Measurements from ENCODE around the gene DCUN1D1. TPM values are rescaled to one million over a fixed set of nuclear protein-coding genes. Genes with fewer than 3 reads are reported as not detected.

DCUN1D1 gene
- total and polyA plus RNA-seq, 4 donors, result 29.1 to 78.8 (median 44.2) TPM

DNA sequence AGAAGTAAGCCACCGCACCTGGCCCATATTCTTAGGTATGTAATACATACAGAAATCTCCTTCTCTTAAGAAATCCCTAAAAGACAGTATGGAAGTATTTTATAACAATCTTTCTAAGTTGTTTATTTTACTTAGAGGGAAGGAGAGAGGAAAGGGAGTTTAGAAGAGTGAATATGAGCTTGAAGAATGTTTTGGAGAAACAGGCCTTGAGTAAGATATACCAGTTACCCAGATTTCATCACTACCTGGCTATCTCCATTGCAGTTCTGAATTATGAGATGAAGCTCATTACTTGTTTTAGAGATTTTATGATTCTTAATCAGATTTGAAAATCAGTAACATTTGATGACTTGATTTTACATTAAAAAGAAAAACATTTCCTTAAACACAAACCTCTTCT is 71.9 kb downstream of the DCUN1D1 start:
- no peak overlapping the region for H3K27ac ChIP-seq (ENCODE audit: low read depth, low read length)
- H3K36me3 ChIP-seq (ENCODE audit: control insufficient read depth, insufficient read depth, low read length), result peaks cover 12% of the 10 kb centered on the region
- H3K4me3 ChIP-seq (ENCODE audit: low read depth, low read length), result no peak overlapping the region
- H3K27me3 ChIP-seq (ENCODE audit: control insufficient read depth, insufficient read depth, low read length), result no peaks in the 10 kb centered on the region
- H3K9me3 ChIP-seq (ENCODE audit: control insufficient read depth, insufficient read depth, low read length), result no peaks in the 10 kb centered on the region
- no peaks in the 10 kb centered on the region for H3K4me1 ChIP-seq (ENCODE audit: control insufficient read depth, insufficient read depth, low read length)
- no CpG with 5 or more reads among the region's 1 CpG for WGBS (ENCODE audit: insufficient coverage)
- no peak for DNase-seq (ENCODE audit: low read depth in 4 of 6, low spot score in 6 of 6)

DNA sequence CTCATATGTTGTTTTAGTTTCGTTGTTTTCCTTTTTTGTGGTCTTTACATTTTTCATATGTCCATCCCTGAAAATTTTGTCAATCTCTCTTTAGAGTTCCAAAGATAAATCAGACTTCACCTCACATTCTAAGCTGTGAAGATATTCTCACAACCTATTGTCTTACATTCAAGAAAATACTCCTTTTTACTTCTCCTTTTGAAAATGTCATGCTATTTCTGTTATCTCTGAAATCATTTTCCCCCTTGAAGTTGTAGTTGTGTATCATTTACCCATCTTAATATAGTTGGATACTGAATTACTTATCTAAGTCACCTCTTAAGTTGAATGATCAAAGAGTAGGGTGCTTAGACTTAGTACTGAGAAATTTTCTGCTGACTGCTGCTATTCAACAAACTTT is 74.3 kb downstream of the DCUN1D1 start:
- H3K27me3 ChIP-seq (ENCODE audit: control insufficient read depth, insufficient read depth, low read length), result no peaks in the 10 kb centered on the region
- peaks cover 12% of the 10 kb centered on the region for H3K36me3 ChIP-seq (ENCODE audit: control insufficient read depth, insufficient read depth, low read length)
- WGBS (ENCODE audit: insufficient coverage), result no CpG with 5 or more reads among the region's 1 CpG
- DNase-seq (ENCODE audit: low read depth in 4 of 6, low spot score in 6 of 6), result no peak
- H3K27ac ChIP-seq (ENCODE audit: low read depth, low read length), result no peak overlapping the region
- H3K4me3 ChIP-seq (ENCODE audit: low read depth, low read length), result no peak overlapping the region
- H3K9me3 ChIP-seq (ENCODE audit: control insufficient read depth, insufficient read depth, low read length), result no peaks in the 10 kb centered on the region
- H3K4me1 ChIP-seq (ENCODE audit: control insufficient read depth, insufficient read depth, low read length), result no peaks in the 10 kb centered on the region

DNA sequence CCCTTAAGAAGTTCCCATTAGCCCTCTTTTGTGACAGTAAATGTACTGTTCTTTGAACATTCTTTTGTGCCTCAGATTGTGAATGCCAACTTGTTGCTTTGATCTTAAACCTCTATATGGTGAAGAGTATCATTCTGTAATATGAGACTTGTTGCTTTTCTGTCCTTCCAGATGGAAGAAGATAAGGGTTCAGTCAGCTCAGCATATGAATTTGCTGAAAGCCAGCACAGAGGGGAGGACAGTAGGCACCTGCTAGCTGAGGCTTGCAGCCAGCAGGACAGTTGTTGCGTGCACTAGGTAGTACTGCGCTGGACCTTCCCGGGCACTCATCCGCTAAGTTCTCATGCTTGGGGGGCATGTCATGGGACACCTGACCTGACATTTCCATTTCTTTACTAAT is 74.7 kb downstream of the DCUN1D1 start:
- H3K27ac ChIP-seq (ENCODE audit: low read depth, low read length), result no peak overlapping the region

DNA sequence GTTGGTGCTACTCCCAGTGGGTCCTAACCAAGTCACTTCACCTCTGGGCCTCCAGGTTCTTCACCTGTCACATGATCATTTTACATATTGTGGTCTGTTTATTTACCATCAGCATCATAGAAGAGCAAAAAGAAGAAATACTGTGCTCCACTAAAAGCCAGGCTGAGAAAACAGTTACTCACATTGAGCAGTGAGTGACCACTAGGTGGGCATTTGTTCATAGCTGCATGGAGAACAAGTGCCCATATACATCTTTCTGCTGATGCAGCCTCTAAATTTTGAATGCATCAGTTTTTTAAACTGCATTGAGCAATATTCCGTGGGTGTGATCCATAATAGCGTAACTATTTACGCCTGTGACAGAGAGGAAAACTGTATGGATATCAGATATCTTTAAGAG is 76.2 kb downstream of the DCUN1D1 start:
- DNase-seq (ENCODE audit: low read depth in 4 of 6, low spot score in 6 of 6), result no peak
- no peak overlapping the region for H3K27ac ChIP-seq (ENCODE audit: low read depth, low read length)

More for the DNA sequence above, 74.7 kb downstream of the DCUN1D1 start:
- no peak for DNase-seq (ENCODE audit: low read depth in 4 of 6, low spot score in 6 of 6)
- H3K36me3 ChIP-seq (ENCODE audit: control insufficient read depth, insufficient read depth, low read length), result peaks cover 12% of the 10 kb centered on the region
- no peaks in the 10 kb centered on the region for H3K4me1 ChIP-seq (ENCODE audit: control insufficient read depth, insufficient read depth, low read length)
- WGBS (ENCODE audit: insufficient coverage), result 95% methylated on average over 4 of the region's 4 CpGs
- H3K4me3 ChIP-seq (ENCODE audit: low read depth, low read length), result no peak overlapping the region
- H3K27me3 ChIP-seq (ENCODE audit: control insufficient read depth, insufficient read depth, low read length), result no peaks in the 10 kb centered on the region
- H3K9me3 ChIP-seq (ENCODE audit: control insufficient read depth, insufficient read depth, low read length), result no peaks in the 10 kb centered on the region

DNA sequence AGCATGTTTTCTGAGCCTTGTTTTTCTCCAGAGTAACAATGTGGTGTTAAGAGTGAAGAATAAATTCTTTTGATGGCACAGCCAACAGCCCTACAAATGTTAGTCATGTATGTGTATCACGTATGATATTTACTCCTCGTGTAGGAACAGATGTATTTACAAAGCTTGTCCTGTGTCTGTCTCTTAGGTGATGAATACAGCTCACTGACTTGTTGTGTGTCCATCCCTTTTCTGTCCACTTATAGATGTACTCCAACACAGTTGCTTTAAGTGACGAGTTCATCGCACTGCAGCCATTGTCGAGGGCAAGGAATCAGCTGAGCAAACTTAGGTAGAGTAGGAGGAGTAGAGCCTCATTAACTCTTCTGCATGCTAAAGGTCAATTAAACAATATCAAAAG is 78.1 kb downstream of the DCUN1D1 start:
- H3K4me1 ChIP-seq (ENCODE audit: control insufficient read depth, insufficient read depth, low read length), result no peaks in the 10 kb centered on the region
- 55% methylated on average over 2 of the region's 5 CpGs for WGBS (ENCODE audit: insufficient coverage)
- H3K9me3 ChIP-seq (ENCODE audit: control insufficient read depth, insufficient read depth, low read length), result no peaks in the 10 kb centered on the region
- no peak for DNase-seq (ENCODE audit: low read depth in 4 of 6, low spot score in 6 of 6)
- no peak overlapping the region for H3K4me3 ChIP-seq (ENCODE audit: low read depth, low read length)
- H3K27ac ChIP-seq (ENCODE audit: low read depth, low read length), result no peak overlapping the region
- peaks cover 11% of the 10 kb centered on the region for H3K36me3 ChIP-seq (ENCODE audit: control insufficient read depth, insufficient read depth, low read length)
- no peaks in the 10 kb centered on the region for H3K27me3 ChIP-seq (ENCODE audit: control insufficient read depth, insufficient read depth, low read length)

More for the DNA sequence above, 76.2 kb downstream of the DCUN1D1 start:
- Histone ChIP-seq H3K4me3 (ENCODE audit: low read depth, low read length) (no peak overlapping the region), H3K27me3 (ENCODE audit: control insufficient read depth, insufficient read depth, low read length) (no peaks in the 10 kb centered on the region), H3K9me3 (ENCODE audit: control insufficient read depth, insufficient read depth, low read length) (no peaks in the 10 kb centered on the region), H3K36me3 (ENCODE audit: control insufficient read depth, insufficient read depth, low read length) (peaks cover 13% of the 10 kb centered on the region), H3K4me1 (ENCODE audit: control insufficient read depth, insufficient read depth, low read length) (no peaks in the 10 kb centered on the region)
- WGBS (ENCODE audit: insufficient coverage), result no CpG with 5 or more reads among the region's 3 CpGs

DNA sequence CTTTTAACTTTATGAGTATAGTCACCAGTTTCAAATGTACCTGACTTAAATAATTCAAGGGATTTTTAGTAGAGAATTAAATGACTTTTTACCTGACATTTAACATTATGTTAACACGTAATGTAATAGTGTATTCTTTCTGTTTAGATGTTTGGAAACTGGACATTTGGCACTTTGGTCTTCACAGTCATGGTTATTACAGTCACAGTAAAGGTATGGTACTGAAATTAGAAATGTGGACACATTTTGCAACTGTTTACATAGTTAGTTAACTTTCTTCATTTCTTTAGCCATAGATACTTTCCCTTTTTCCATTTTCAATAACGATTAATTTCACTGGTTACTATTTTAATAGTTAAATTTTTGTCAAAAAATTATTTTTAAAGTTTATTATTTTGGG is 83.8 kb downstream of the DCUN1D1 start:
- Histone ChIP-seq H3K4me1 (ENCODE audit: control insufficient read depth, insufficient read depth, low read length) (no peaks in the 10 kb centered on the region), H3K27me3 (ENCODE audit: control insufficient read depth, insufficient read depth, low read length) (no peaks in the 10 kb centered on the region), H3K9me3 (ENCODE audit: control insufficient read depth, insufficient read depth, low read length) (no peaks in the 10 kb centered on the region), H3K36me3 (ENCODE audit: control insufficient read depth, insufficient read depth, low read length) (peaks cover 4% of the 10 kb centered on the region), H3K4me3 (ENCODE audit: low read depth, low read length) (no peak overlapping the region), H3K27ac (ENCODE audit: low read depth, low read length) (no peak overlapping the region)
- no CpG with 5 or more reads among the region's 2 CpGs for WGBS (ENCODE audit: insufficient coverage)
- DNase-seq (ENCODE audit: low read depth in 4 of 6, low spot score in 6 of 6), result no peak

DNA sequence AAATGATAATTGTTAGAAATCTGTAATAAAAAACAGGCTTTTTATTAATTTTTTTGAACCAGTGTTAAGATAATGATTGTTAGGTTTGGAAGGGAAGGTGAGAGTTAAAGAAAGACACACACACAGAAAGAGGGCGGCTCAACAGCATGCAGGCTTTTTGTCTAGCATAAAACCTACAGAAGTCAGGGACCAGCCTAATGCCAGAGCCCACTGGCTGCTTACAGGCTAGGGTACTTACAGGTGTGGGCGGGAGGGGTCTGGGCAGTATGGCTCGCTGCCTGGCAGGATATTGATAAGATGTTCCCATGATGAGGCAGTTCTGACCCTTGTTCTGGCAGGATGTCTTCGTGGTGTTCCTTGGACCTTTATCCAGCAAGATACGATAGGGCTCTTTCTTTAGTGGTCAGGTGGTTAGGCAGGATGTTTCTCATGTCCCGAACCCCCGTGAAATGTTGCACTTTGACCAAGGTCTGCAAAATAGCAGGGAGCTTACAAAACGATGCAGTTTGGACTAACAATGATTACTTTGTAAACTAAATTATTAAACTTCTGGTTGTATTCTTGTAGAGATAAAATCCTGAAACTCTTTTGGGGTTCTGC is 84.7 kb downstream of the DCUN1D1 start:
- Histone ChIP-seq H3K9me3 (ENCODE audit: control insufficient read depth, insufficient read depth, low read length) (no peaks in the 10 kb centered on the region), H3K36me3 (ENCODE audit: control insufficient read depth, insufficient read depth, low read length) (peaks cover 4% of the 10 kb centered on the region), H3K27me3 (ENCODE audit: control insufficient read depth, insufficient read depth, low read length) (no peaks in the 10 kb centered on the region), H3K4me3 (ENCODE audit: low read depth, low read length) (no peak overlapping the region), H3K4me1 (ENCODE audit: control insufficient read depth, insufficient read depth, low read length) (no peaks in the 10 kb centered on the region), H3K27ac (ENCODE audit: low read depth, low read length) (no peak overlapping the region)
- no peak for DNase-seq (ENCODE audit: low read depth in 4 of 6, low spot score in 6 of 6)
- WGBS (ENCODE audit: insufficient coverage), result 66% methylated on average over 4 of the region's 8 CpGs

DNA sequence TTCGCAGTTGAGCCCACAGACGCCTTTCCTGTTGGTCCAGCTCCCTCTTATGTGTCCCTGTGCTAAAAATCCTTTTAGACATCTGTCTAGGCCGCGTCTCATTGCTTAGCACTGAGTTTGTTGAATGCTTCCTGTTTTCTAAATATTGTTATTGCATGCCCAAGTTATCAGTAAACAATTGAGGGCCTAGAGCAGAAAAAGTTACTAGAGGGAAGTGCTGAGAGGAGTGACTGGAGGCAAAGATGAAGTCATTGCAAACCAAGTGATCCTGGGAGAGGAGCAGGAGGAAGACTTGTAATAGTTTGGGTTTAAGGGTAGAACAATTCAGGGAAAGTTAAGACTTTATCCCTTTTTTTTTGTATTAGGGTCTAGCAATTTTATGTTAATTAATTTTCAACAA is 88.1 kb downstream of the DCUN1D1 start:
- Histone ChIP-seq H3K36me3 (ENCODE audit: control insufficient read depth, insufficient read depth, low read length) (peaks cover 2% of the 10 kb centered on the region), H3K27ac (ENCODE audit: low read depth, low read length) (no peak overlapping the region), H3K4me3 (ENCODE audit: low read depth, low read length) (no peak overlapping the region), H3K4me1 (ENCODE audit: control insufficient read depth, insufficient read depth, low read length) (no peaks in the 10 kb centered on the region), H3K9me3 (ENCODE audit: control insufficient read depth, insufficient read depth, low read length) (no peaks in the 10 kb centered on the region), H3K27me3 (ENCODE audit: control insufficient read depth, insufficient read depth, low read length) (no peaks in the 10 kb centered on the region)
- 92% methylated on average over 4 of the region's 4 CpGs for WGBS (ENCODE audit: insufficient coverage)
- DNase-seq (ENCODE audit: low read depth in 4 of 6, low spot score in 6 of 6), result no peak

DNA sequence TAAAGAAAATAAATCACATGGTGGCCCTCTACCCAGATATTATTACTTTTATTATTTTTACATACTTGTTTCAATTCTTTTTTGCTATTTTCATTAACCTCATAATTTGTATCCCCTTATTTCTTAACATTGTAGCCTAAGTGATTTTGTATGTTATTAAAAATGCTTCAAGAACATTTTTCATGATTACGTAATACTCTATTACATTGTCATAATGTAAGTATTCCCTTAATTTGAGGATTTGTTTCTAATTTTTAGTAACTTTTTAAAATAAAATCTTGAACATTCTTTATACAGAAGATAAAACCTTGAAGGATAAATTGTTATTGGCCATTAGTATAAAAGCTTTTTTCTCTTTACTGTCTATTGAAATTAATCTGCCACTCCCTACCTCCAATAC is 89.0 kb downstream of the DCUN1D1 start:
- Histone ChIP-seq H3K27ac (ENCODE audit: low read depth, low read length) (no peak overlapping the region), H3K27me3 (ENCODE audit: control insufficient read depth, insufficient read depth, low read length) (no peaks in the 10 kb centered on the region), H3K9me3 (ENCODE audit: control insufficient read depth, insufficient read depth, low read length) (no peaks in the 10 kb centered on the region), H3K36me3 (ENCODE audit: control insufficient read depth, insufficient read depth, low read length) (peaks cover 2% of the 10 kb centered on the region), H3K4me1 (ENCODE audit: control insufficient read depth, insufficient read depth, low read length) (no peaks in the 10 kb centered on the region), H3K4me3 (ENCODE audit: low read depth, low read length) (no peak overlapping the region)
- no peak for DNase-seq (ENCODE audit: low read depth in 4 of 6, low spot score in 6 of 6)
- no CpG with 5 or more reads among the region's 1 CpG for WGBS (ENCODE audit: insufficient coverage)

DNA sequence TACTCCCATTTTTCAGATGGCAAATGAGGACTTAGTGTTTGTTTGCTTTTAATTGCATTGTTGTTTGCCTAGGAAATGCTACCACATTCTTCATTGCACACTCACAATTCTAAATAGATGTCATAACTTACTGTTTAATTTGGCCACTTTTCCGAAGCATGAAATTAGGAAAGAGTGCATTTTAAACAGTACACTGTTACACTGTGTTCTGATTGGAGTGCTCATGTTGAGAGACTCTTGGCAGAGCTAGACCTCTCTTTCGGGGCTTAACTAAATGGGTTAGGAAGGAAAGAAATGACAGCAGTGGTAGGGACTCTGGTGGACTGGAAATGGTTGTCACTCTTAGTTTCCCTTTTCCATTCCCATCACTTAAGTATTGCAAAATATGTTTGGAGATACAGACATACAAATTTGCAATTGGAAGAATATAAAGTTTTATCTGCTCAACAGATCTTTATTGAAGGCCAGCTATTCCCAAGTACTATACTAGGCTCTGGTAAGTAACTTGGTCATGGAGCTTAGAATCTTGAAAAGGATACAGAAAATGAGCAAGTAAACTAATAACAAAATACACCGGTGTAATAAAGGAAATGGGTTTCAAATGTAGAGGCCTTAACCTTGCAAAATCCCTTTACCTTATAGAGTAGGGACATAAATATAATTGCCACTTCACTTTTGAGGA is 90.2 kb downstream of the DCUN1D1 start:
- Histone ChIP-seq H3K4me3 (ENCODE audit: low read depth, low read length) (no peak overlapping the region), H3K9me3 (ENCODE audit: control insufficient read depth, insufficient read depth, low read length) (no peaks in the 10 kb centered on the region), H3K27me3 (ENCODE audit: control insufficient read depth, insufficient read depth, low read length) (no peaks in the 10 kb centered on the region), H3K36me3 (ENCODE audit: control insufficient read depth, insufficient read depth, low read length) (no peaks in the 10 kb centered on the region), H3K27ac (ENCODE audit: low read depth, low read length) (no peak overlapping the region), H3K4me1 (ENCODE audit: control insufficient read depth, insufficient read depth, low read length) (no peaks in the 10 kb centered on the region)
- DNase-seq (ENCODE audit: low read depth in 4 of 6, low spot score in 6 of 6), result no peak
- no CpG with 5 or more reads among the region's 3 CpGs for WGBS (ENCODE audit: insufficient coverage)

Measured in spinal cord (tissue), 10 donors.